ENCODE measurements around the gene JARID2.

JARID2 gene

DNA sequence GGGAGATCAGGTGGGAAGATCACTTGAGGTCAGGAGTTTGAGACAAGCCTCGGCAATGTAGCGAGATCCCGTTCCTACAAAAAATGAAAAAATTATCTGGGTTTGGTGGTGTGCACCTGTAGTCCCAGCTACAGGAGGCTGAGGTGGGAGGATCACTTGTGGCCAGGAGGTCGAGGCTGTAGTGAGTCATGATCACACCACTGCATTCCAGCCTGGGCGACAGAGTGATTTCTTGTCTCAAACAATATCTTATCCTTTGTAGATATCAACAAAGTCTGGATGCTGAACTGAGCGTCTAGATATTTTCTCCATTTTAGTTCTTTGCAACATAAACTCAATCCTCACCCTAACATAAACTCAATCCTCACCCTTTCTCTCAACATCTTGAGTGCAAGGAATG lies 219.3 kb downstream of the JARID2 start:
- Histone ChIP-seq H3K79me2 (ENCODE audit: insufficient read depth, low read length) (no peaks in the 10 kb centered on the region), H3F3A (ENCODE audit: insufficient read depth, low read length) (no peaks in the 10 kb centered on the region), H3K9ac (ENCODE audit: low read length) (no peak overlapping the region), H3K9me3 (ENCODE audit: low read length) (no peaks in the 10 kb centered on the region), H4K20me1 (ENCODE audit: insufficient read depth, low read length) (no peaks in the 10 kb centered on the region), H3K4me1 (ENCODE audit: insufficient read depth, low read length, severe bottlenecking) (no peaks in the 10 kb centered on the region), H3K36me3 (ENCODE audit: insufficient read depth, low read length) (no peaks in the 10 kb centered on the region), H3K27ac (ENCODE audit: low read depth, low read length, poor library complexity, severe bottlenecking) (no peak overlapping the region), H3K27me3 (ENCODE audit: insufficient read depth, low read length) (no peaks in the 10 kb centered on the region), H3K9me2 (ENCODE audit: low read depth, low read length) (no peaks in the 10 kb centered on the region), H3K4me3 (ENCODE audit: low read depth, low read length, poor library complexity, severe bottlenecking) (no peak overlapping the region), H2AFZ (ENCODE audit: low read length) (no peak overlapping the region), H3K4me2 (ENCODE audit: low read length) (no peak overlapping the region)
- TF ChIP-seq EZH2 (IDR thresholded peaks at IDR 0.05; ENCODE audit: borderline replicate concordance, low read length) (no peak), CTCF (IDR thresholded peaks at IDR 0.05; ENCODE audit: low read length) (no peak)

- Histone ChIP-seq H2AFZ (ENCODE audit: low read length) (no peak overlapping the region), H3K27ac (ENCODE audit: low read depth, low read length, poor library complexity, severe bottlenecking) (no peak overlapping the region), H3K36me3 (ENCODE audit: insufficient read depth, low read length) (no peaks in the 10 kb centered on the region)
These were observed 224.9 kb downstream of the JARID2 start for GRCh38 chr6:15470746-15471145.

GRCh38 chr6:15472621-15473020 lies 226.8 kb downstream of the JARID2 start:
- TF ChIP-seq CTCF (IDR thresholded peaks at IDR 0.05; ENCODE audit: low read length) (no peak), EZH2 (IDR thresholded peaks at IDR 0.05; ENCODE audit: borderline replicate concordance, low read length) (no peak)
- Histone ChIP-seq H3K79me2 (ENCODE audit: insufficient read depth, low read length) (no peaks in the 10 kb centered on the region), H4K20me1 (ENCODE audit: insufficient read depth, low read length) (no peaks in the 10 kb centered on the region), H3K36me3 (ENCODE audit: insufficient read depth, low read length) (no peaks in the 10 kb centered on the region), H3K27me3 (ENCODE audit: insufficient read depth, low read length) (no peaks in the 10 kb centered on the region), H3F3A (ENCODE audit: insufficient read depth, low read length) (no peaks in the 10 kb centered on the region), H3K9ac (ENCODE audit: low read length) (no peak overlapping the region), H3K9me3 (ENCODE audit: low read length) (no peaks in the 10 kb centered on the region), H3K9me2 (ENCODE audit: low read depth, low read length) (no peaks in the 10 kb centered on the region), H3K4me3 (ENCODE audit: low read depth, low read length, poor library complexity, severe bottlenecking) (no peak overlapping the region), H3K4me1 (ENCODE audit: insufficient read depth, low read length, severe bottlenecking) (no peaks in the 10 kb centered on the region), H3K4me2 (ENCODE audit: low read length) (no peak overlapping the region), H2AFZ (ENCODE audit: low read length) (no peak overlapping the region), H3K27ac (ENCODE audit: low read depth, low read length, poor library complexity, severe bottlenecking) (no peak overlapping the region)

More at GRCh38 chr6:15470746-15471145, 224.9 kb downstream of the JARID2 start:
- Histone ChIP-seq H3K4me2 (ENCODE audit: low read length) (no peak overlapping the region), H3K9me3 (ENCODE audit: low read length) (no peaks in the 10 kb centered on the region), H4K20me1 (ENCODE audit: insufficient read depth, low read length) (no peaks in the 10 kb centered on the region), H3K27me3 (ENCODE audit: insufficient read depth, low read length) (no peaks in the 10 kb centered on the region), H3K79me2 (ENCODE audit: insufficient read depth, low read length) (no peaks in the 10 kb centered on the region), H3K4me3 (ENCODE audit: low read depth, low read length, poor library complexity, severe bottlenecking) (no peak overlapping the region), H3F3A (ENCODE audit: insufficient read depth, low read length) (no peaks in the 10 kb centered on the region), H3K9me2 (ENCODE audit: low read depth, low read length) (no peaks in the 10 kb centered on the region), H3K4me1 (ENCODE audit: insufficient read depth, low read length, severe bottlenecking) (no peaks in the 10 kb centered on the region), H3K9ac (ENCODE audit: low read length) (no peak overlapping the region)
- no peak for TF ChIP-seq CTCF (IDR thresholded peaks at IDR 0.05; ENCODE audit: low read length)
- TF ChIP-seq EZH2 (IDR thresholded peaks at IDR 0.05; ENCODE audit: borderline replicate concordance, low read length), result no peak

All from OCI-LY1 (cell line).